ENCODE data around the gene TBC1D3.
"Not testable (repeated sequence)": the region's sequence is repeated elsewhere in the genome, so short reads cannot be mapped to it uniquely, and the experiment has no call there.

The TBC1D3 gene

DNA sequence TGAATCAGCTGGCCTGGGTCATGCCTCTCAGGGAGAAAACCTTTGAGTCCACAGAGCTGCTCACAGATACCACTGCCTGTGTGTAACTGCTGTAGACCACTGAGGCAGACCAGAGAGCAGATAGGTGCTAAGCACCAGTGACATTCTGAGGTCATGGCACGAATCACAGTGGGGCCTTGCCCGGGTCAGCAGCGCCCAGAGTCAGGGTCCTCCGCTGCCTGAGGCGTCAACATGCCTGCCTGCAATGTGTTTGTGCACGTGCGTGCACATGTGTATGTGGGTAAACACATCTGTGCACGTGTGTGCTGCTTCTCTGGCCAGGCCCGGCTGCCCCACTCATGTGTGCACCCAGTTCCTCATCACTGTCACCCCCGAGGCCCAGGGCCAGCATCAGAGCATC, at the start of gene TBC1D3:
TBC1D3 (minus strand) TSS at position 101 of the 400 bp plus-strand sequence. CDS start 1,526 bp downstream, outside the sequence.
- not testable (repeated sequence) for DNase-seq (ENCODE audit: low spot score)

DNA sequence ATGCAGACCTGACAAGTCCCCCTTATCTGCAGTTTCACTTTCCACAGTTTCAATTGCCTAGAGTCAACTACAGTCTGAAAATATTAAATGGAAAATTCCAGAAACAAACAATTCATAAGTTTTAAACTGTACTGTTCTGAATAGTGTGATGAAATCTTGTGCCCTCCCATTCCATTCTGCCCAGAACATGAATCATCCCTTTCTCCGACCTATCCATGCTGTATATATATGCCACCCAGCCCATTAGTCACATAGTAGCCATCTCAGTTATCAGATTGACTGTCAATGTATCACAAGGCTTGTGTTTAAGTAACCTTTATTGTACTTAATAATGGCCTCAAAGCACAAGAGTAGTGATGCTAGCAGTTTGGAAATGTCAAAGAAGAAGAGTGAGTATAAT, 40.4 kb upstream of the TBC1D3 start:
- DNase-seq (ENCODE audit: low spot score) = not testable (repeated sequence)

- not testable (repeated sequence) for DNase-seq (ENCODE audit: low spot score)
Observed at GRCh38 chr17:38225844-38226495, 33.6 kb upstream of the TBC1D3 start.

- DNase-seq (ENCODE audit: low spot score) = not testable (repeated sequence)
Observed at GRCh38 chr17:38220867-38221266, 28.5 kb upstream of the TBC1D3 start.

DNA sequence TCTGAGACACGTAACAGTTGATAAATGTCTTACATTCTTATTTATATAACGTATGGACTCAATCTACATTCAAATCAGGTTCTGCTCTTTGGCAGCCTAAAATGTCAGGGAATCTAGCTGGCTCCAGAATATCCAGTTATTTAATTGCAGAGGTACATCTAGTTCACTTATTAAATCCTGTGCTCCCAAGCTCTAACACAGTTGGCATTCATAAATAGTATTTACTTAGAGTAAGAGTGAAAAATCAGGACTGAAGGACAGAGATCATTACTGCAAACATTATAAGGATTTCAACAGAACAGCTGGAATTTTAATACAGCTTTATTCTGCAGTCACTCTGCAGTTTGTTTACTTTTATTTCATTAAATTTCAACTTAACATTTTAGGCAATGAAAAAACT, 7.9 kb upstream of the TBC1D3 start:
- not testable (repeated sequence) for DNase-seq (ENCODE audit: low spot score)

DNA sequence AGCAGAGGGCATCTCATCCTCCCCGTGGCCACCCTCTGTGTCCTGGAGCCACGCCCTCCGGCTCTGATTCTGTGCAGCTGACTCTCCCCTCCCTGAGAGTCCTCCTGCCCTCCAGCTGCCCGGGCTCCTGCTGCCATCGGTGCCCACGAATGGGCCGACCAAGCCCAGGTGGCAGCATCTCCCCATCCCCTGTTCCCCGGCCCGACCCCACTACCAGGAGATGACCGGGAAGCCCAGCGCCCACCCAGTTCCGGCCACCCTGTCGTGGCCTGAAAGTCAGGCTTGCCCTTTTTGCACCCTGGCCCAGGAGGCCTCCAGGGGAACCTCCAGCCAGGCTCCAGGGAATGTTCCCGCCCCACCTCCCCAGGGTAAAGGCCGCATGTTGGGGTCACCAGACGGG, 57.5 kb downstream of the TBC1D3 start:
- DNase-seq (ENCODE audit: low spot score) = not testable (repeated sequence)

Measured in hematopoietic multipotent progenitor cell treated with erythropoietin and hydrocortisone succinate and interleukin-3 and kit ligand, for 17 days (in vitro differentiated cells).